Measurements from ENCODE around the gene NOS1AP. TPM values are rescaled to one million over a fixed set of nuclear protein-coding genes. Genes with fewer than 3 reads are reported as not detected.

Gene NOS1AP
- polyA plus RNA-seq, 1 of the 3 experiments (the other 2 are of a cell fraction): 0.03 TPM

- H3K4me3 ChIP-seq (ENCODE audit: low read depth in 2 of 2, low read length in 1 of 2): no peak overlapping the region
- no peak for DNase-seq
- 67% methylated on average over 4 of the region's 4 CpGs for WGBS (ENCODE audit: low lambda C conversion rate)
- no peak for TF ChIP-seq TCF12 (IDR thresholded peaks at IDR 0.05)
- TF ChIP-seq, protein P1, sequence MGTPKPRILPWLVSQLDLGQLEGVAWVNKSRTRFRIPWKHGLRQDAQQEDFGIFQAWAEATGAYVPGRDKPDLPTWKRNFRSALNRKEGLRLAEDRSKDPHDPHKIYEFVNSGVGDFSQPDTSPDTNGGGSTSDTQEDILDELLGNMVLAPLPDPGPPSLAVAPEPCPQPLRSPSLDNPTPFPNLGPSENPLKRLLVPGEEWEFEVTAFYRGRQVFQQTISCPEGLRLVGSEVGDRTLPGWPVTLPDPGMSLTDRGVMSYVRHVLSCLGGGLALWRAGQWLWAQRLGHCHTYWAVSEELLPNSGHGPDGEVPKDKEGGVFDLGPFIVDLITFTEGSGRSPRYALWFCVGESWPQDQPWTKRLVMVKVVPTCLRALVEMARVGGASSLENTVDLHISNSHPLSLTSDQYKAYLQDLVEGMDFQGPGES (IDR thresholded peaks at IDR 0.05; ENCODE audit: low read depth, low read length): no peak
- TF ChIP-seq MAX (IDR thresholded peaks at IDR 0.05; ENCODE audit: low read depth): no peak
- TF ChIP-seq JUND (IDR thresholded peaks at IDR 0.05): no peak
- TF ChIP-seq USF1 (IDR thresholded peaks at IDR 0.05; ENCODE audit: borderline replicate concordance, low read depth): no peak
- TF ChIP-seq EZH2phosphoT487 (IDR thresholded peaks at IDR 0.05; ENCODE audit: borderline replicate concordance, low read depth): no peak
- ChIA-PET CTCF (interaction anchor here (1.0 to 3.4 kb wide), 4 partner anchors 11 to 92 kb away, joined by 3 to 26 read pairs (median 4); no protein-coding TSS in a partner anchor), POLR2A (no interaction called here)
- no peaks in the 10 kb centered on the region for H3F3A ChIP-seq (replicated peaks; ENCODE audit: insufficient read depth)
- H3K9ac ChIP-seq: no peak overlapping the region
- H3K4me2 ChIP-seq: no peak overlapping the region
- no peak overlapping the region for H2AFZ ChIP-seq (ENCODE audit: low read depth)
- H3K9me3 ChIP-seq: no peaks in the 10 kb centered on the region
- H3K9me2 ChIP-seq: no peaks in the 10 kb centered on the region
- H4K20me1 ChIP-seq (ENCODE audit: insufficient read depth): no peaks in the 10 kb centered on the region
- peaks cover 0 to 16% of the 10 kb centered on the region in 2 experiments; a peak in 1 of 4 replicates for H3K4me1 ChIP-seq (ENCODE audit: control insufficient read depth in 1 of 2, insufficient read depth in 2 of 2, low read depth in 1 of 2, low read length in 1 of 2)
- no peaks in the 10 kb centered on the region for H3K36me3 ChIP-seq (replicated peaks in 1 of 2; ENCODE audit: control insufficient read depth in 1 of 2, insufficient read depth in 2 of 2, low read length in 1 of 2)
- H3K27me3 ChIP-seq (ENCODE audit: insufficient read depth): no peaks in the 10 kb centered on the region
- no peaks in the 10 kb centered on the region for H3K79me2 ChIP-seq (ENCODE audit: insufficient read depth)
- H3K27ac ChIP-seq (ENCODE audit: low read depth in 2 of 2, low read length in 1 of 2): no peak overlapping the region
Measured at GRCh38 chr1:162368451-162368850, 299.0 kb downstream of the NOS1AP start.

DNA sequence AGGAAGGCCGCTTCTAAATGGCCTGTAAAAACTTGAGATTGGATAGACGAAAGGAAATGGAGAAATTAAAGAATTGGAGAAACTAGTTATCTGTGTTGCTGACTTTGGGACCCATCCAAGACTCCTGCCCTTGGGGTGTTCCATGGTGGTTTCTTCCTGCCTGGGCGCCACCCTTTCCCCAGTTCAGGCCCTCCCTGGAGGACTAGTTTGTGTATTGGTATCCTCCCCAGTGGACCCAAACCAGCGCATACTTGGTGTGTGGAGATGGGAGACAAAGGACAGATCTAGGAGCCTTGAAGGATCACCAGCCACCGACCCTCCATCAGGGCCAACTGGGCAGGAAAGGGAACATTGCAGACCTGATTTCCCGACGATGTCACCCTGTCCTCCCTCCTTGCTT is 300.1 kb downstream of the NOS1AP start:
- no peaks in the 10 kb centered on the region for H3K79me2 ChIP-seq (ENCODE audit: insufficient read depth)
- H3K4me2 ChIP-seq: no peak overlapping the region
- DNase-seq: no peak
- no peaks in the 10 kb centered on the region for H3K27me3 ChIP-seq (ENCODE audit: insufficient read depth)
- H3K27ac ChIP-seq (ENCODE audit: low read depth in 2 of 2, low read length in 1 of 2): no peak overlapping the region
- H3K9me3 ChIP-seq: no peaks in the 10 kb centered on the region
- TF ChIP-seq YY1 (IDR thresholded peaks at IDR 0.05; ENCODE audit: low read depth) (no peak), TEAD4 (IDR thresholded peaks at IDR 0.05; ENCODE audit: borderline replicate concordance, insufficient read depth) (no peak), RFX5 (IDR thresholded peaks at IDR 0.05; ENCODE audit: low read length) (no peak), TCF12 (IDR thresholded peaks at IDR 0.05) (no peak), FOSL2 (IDR thresholded peaks at IDR 0.05; ENCODE audit: borderline replicate concordance, low read depth) (no peak), GATA2 (CRISPR knock-in tag; IDR thresholded peaks at IDR 0.05) (no peak), MAX (IDR thresholded peaks at IDR 0.05; ENCODE audit: low read depth) (no peak), RXRA (IDR thresholded peaks at IDR 0.05; ENCODE audit: borderline replicate concordance, low read depth) (no peak), GABPA (IDR thresholded peaks at IDR 0.05; ENCODE audit: low read depth) (no peak)
- TF ChIP-seq, protein P2, sequence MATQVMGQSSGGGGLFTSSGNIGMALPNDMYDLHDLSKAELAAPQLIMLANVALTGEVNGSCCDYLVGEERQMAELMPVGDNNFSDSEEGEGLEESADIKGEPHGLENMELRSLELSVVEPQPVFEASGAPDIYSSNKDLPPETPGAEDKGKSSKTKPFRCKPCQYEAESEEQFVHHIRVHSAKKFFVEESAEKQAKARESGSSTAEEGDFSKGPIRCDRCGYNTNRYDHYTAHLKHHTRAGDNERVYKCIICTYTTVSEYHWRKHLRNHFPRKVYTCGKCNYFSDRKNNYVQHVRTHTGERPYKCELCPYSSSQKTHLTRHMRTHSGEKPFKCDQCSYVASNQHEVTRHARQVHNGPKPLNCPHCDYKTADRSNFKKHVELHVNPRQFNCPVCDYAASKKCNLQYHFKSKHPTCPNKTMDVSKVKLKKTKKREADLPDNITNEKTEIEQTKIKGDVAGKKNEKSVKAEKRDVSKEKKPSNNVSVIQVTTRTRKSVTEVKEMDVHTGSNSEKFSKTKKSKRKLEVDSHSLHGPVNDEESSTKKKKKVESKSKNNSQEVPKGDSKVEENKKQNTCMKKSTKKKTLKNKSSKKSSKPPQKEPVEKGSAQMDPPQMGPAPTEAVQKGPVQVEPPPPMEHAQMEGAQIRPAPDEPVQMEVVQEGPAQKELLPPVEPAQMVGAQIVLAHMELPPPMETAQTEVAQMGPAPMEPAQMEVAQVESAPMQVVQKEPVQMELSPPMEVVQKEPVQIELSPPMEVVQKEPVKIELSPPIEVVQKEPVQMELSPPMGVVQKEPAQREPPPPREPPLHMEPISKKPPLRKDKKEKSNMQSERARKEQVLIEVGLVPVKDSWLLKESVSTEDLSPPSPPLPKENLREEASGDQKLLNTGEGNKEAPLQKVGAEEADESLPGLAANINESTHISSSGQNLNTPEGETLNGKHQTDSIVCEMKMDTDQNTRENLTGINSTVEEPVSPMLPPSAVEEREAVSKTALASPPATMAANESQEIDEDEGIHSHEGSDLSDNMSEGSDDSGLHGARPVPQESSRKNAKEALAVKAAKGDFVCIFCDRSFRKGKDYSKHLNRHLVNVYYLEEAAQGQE (IDR thresholded peaks at IDR 0.05; ENCODE audit: low read depth, low read length): no peak
- TF ChIP-seq, protein P3, sequence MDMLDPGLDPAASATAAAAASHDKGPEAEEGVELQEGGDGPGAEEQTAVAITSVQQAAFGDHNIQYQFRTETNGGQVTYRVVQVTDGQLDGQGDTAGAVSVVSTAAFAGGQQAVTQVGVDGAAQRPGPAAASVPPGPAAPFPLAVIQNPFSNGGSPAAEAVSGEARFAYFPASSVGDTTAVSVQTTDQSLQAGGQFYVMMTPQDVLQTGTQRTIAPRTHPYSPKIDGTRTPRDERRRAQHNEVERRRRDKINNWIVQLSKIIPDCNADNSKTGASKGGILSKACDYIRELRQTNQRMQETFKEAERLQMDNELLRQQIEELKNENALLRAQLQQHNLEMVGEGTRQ (IDR thresholded peaks at IDR 0.05; ENCODE audit: borderline replicate concordance, low read depth, low read length): no peak
- TF ChIP-seq, protein P1 (IDR thresholded peaks at IDR 0.05; ENCODE audit: low read depth, low read length): no peak
- TF ChIP-seq, protein P4, sequence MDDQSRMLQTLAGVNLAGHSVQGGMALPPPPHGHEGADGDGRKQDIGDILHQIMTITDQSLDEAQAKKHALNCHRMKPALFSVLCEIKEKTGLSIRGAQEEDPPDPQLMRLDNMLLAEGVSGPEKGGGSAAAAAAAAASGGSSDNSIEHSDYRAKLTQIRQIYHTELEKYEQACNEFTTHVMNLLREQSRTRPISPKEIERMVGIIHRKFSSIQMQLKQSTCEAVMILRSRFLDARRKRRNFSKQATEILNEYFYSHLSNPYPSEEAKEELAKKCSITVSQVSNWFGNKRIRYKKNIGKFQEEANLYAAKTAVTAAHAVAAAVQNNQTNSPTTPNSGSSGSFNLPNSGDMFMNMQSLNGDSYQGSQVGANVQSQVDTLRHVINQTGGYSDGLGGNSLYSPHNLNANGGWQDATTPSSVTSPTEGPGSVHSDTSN (IDR thresholded peaks at IDR 0.05): no peak
- CTCF ChIA-PET: no interaction called here
- peaks cover 0 to 27% of the 10 kb centered on the region in 2 experiments; a peak in 1 of 4 replicates for H3K4me1 ChIP-seq (ENCODE audit: control insufficient read depth in 1 of 2, insufficient read depth in 2 of 2, low read depth in 1 of 2, low read length in 1 of 2)
- H4K20me1 ChIP-seq (ENCODE audit: insufficient read depth): no peaks in the 10 kb centered on the region
- POLR2A ChIA-PET: no interaction called here
- no peak overlapping the region for H3K4me3 ChIP-seq (ENCODE audit: low read depth in 2 of 2, low read length in 1 of 2)
- no peak overlapping the region for H3K9ac ChIP-seq
- 59% methylated on average over 7 of the region's 7 CpGs for WGBS (ENCODE audit: low lambda C conversion rate)
- no peaks in the 10 kb centered on the region for H3K36me3 ChIP-seq (replicated peaks in 1 of 2; ENCODE audit: control insufficient read depth in 1 of 2, insufficient read depth in 2 of 2, low read length in 1 of 2)
- no peaks in the 10 kb centered on the region for H3F3A ChIP-seq (replicated peaks; ENCODE audit: insufficient read depth)
- no peaks in the 10 kb centered on the region for H3K9me2 ChIP-seq
- H2AFZ ChIP-seq (ENCODE audit: low read depth): no peak overlapping the region

Data from SK-N-SH (cell line).